ENCODE measurements around the gene KIF27.
A peak's percentile ranks its signal among the peaks of the same experiment; 100 is the strongest.
"Not testable (repeated sequence)": the region's sequence is repeated elsewhere in the genome, so short reads cannot be mapped to it uniquely, and the experiment has no call there.

Gene KIF27, protein sequence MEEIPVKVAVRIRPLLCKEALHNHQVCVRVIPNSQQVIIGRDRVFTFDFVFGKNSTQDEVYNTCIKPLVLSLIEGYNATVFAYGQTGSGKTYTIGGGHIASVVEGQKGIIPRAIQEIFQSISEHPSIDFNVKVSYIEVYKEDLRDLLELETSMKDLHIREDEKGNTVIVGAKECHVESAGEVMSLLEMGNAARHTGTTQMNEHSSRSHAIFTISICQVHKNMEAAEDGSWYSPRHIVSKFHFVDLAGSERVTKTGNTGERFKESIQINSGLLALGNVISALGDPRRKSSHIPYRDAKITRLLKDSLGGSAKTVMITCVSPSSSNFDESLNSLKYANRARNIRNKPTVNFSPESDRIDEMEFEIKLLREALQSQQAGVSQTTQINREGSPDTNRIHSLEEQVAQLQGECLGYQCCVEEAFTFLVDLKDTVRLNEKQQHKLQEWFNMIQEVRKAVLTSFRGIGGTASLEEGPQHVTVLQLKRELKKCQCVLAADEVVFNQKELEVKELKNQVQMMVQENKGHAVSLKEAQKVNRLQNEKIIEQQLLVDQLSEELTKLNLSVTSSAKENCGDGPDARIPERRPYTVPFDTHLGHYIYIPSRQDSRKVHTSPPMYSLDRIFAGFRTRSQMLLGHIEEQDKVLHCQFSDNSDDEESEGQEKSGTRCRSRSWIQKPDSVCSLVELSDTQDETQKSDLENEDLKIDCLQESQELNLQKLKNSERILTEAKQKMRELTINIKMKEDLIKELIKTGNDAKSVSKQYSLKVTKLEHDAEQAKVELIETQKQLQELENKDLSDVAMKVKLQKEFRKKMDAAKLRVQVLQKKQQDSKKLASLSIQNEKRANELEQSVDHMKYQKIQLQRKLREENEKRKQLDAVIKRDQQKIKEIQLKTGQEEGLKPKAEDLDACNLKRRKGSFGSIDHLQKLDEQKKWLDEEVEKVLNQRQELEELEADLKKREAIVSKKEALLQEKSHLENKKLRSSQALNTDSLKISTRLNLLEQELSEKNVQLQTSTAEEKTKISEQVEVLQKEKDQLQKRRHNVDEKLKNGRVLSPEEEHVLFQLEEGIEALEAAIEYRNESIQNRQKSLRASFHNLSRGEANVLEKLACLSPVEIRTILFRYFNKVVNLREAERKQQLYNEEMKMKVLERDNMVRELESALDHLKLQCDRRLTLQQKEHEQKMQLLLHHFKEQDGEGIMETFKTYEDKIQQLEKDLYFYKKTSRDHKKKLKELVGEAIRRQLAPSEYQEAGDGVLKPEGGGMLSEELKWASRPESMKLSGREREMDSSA (N-terminal part only)

DNA sequence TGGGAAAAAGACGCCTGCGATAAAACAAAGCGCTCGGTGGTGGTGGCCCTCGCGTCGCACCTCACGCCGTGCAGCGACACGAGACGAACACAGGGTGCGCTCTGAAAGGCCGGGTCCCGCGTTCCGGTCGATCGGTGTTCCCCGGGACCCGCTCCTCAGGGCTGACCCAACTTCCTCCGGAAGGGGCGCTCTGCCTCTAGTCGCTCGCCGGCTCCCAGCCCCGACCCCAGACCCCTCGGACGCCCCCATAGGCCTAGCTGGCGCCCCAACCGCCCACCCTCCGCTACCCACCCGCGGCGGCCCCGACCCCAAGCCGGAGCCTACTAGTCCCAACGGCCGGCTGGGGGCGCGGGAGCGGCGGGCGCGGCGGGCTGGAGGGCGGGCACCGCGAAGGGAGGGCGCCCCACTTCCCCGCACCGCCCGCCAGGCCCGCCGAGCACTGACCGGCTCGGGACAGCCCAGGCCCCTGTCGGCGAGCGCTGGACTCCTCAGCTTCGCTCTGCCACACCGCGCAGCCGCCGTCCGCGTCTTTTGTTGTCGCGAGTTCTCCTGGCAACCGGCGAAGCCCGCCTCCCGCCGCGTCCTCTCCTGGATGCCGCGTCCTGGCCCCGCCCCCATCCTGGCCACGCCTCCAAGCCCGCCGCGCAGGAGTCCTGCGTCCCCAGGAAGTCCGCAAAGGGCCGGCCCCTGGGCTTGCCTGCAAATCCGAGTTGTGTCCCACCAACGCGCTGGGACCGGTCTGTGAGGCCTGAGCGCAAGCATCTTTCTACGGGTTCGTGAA is at the start of gene KIF27:
TSS of gene KIF27 (minus strand) at position 506 of the 781 bp plus-strand sequence. CDS start 5,841 bp downstream, outside the sequence.
- peak; percentile 98 for DNase-seq (ENCODE audit: low read depth, low spot score)

DNA sequence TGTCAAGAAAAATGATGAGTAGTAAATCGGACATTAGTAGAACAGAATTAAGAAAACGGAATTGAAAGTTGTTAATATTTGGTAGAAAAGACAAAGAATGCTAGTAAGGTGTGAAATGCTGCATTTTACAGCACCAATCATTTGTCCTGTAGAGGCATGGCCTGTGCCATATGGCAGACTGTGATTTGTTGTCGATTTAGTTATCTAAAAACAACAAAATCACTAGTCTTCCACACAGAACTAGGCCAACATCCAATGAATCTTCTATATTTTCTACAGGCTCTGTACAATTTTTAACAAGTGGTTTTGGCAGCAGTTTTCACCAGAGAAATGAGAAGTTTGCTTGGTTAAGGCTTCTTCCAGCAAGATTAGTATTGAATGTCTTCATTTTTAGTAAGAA is 48.4 kb upstream of the KIF27 start:
- no peak for DNase-seq (ENCODE audit: low read depth, low spot score)

DNA sequence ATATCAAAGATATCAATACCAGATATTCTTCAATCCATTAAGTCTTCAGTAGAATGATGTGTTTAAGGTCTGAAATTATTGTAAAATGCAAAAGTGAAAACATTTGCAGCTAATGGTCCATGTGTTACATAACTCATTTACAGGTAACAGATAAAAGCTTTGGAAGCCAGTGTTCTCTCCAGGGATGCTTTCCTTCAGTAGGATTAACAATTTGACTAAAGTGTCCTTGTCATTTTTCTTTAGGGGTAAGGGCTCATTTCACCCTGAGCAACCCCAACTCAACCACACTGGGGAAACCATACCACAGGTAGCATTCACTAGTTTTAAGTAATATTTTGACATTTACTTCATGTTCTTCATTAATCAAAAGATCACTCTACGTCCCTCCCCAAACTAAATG is 45.8 kb upstream of the KIF27 start:
- no peak for DNase-seq (ENCODE audit: low read depth, low spot score)

DNA sequence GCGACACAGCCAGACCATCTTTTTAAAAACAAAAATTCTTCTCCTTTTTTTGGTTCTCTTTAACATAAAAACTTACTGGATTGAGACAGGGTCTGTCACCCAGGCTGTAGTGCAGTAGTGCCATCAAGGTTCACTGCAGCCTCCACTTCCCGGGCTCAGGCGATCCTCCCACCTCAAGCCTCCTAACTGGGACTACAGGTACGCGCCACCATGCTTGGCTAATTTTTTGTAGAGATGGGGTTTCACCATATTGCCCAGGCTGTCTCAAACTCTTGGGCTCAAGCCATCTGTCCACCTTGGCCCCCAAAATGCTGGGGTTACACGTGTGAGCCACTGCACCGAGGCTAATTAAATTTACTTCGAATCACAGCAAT is 45.0 kb upstream of the KIF27 start:
- no peak for DNase-seq (ENCODE audit: low read depth, low spot score)

DNA sequence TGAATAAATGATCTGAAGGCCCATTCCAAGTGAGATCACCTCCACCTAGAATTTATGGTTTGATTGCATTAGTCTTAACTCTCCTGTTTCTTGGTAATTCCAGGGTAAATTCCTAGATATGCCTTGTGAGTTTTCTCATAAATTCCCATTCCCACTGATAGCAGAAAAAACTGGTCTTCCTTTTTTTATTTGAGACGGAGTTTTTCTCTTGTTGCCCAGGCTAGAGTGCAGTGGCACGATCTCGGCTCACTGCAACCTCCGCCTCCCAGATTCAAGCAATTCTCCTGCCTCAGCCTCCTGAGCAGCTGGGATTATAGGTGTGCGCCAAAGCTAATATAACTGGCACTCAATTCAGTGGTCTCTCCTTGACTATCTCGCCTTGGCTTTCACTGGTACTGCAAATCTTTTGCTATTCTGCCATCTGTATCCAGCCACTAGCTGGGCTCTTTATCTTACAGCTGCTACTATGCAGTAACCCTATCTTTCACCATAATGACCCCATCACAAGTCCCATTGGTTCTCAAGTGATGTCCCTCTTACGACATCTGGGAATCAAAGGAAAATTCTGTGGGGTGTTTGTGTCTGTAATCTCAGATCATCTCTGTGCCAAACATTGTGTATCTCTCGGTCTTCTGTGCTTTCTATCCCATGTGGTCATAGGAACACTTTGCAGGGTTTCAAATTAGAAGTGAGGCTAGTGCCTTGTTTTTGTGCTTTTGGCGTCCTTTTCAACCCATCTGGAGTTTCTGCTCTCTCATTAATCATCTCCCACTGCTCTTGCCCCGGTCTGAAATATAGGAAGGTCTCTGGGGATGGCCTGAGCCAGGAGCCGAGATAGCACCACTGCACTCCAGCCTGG is 44.3 kb upstream of the KIF27 start:
- DNase-seq (ENCODE audit: low read depth, low spot score): peak; percentile 34

DNA sequence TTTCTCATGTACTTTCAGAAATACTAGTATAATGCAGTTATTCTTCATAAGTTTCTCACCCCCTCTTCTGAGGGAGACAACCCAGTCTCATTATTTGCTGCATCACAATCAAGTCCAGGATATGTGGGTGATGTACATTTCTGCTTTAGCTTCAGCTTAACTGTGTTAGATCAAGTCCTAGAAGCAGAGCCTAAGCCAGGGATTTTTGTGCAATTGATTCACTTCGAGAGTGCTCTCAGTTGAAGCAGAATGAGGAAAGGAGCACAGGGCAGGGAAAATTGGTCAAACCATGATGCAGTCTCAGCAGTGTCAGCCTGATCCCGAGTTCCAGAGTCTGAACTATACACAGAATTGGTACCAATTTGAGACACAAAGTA is 43.7 kb upstream of the KIF27 start:
- DNase-seq (ENCODE audit: low read depth, low spot score): no peak

DNA sequence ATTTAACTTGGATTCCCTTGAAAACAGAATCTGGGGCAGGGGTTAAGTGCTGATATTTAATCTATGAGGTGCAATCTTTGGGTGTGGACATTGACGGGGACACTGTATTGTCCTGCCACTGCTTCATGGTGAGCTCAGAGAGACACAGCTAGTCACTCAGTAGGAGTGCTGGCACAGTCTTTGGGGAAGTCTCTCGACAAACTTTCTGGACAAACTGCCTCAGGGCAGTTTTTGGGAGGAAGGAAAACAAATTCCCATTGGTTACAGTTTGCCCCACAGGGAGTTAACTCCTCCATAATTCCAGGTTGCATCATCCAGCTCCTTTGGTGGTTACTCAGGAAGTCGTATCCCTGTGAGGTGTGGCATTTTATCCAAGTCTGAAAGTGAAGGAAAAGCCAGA is 40.9 kb upstream of the KIF27 start:
- peak; percentile 60 for DNase-seq (ENCODE audit: low read depth, low spot score)

DNA sequence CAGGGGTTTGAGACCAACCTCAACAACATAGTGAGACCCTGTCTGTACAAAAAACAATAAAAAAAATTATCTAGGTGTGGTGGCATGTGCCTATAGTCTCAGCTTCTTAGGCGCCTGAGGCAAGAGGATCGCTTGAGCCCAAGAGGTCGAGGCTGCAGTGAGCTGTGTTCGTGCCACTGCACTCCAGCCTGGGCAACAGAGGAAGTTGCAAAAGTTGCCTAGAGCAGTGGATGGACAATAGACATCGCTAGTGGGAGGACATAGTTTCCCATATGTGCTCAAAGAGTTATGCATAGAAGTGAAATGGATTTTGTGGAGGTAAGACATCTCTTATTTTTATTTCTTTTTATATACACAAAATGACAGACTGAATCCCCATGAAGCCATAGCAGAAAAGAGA is 39.8 kb upstream of the KIF27 start:
- DNase-seq (ENCODE audit: low read depth, low spot score): no peak

DNA sequence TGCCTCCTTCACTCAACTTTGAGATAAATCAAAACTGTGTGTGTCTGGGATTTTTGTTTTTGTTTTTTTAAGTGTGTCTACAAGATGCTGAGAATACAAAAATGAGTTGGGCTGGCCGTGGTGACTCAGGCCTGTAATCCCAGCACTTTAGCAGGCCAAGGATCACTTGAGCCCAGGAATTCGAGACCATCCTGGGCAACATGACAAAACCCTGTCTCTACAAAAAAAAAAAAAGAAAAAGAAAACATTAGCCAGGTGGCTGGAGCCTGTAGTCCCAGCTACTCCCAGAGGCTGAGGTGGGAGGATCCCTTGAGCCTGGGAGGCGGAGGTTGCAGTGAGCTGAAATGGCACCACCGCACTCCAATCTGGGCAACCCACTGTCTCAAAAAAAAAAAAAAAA is 37.8 kb upstream of the KIF27 start:
- peak; percentile 56 for DNase-seq (ENCODE audit: low read depth, low spot score)

DNA sequence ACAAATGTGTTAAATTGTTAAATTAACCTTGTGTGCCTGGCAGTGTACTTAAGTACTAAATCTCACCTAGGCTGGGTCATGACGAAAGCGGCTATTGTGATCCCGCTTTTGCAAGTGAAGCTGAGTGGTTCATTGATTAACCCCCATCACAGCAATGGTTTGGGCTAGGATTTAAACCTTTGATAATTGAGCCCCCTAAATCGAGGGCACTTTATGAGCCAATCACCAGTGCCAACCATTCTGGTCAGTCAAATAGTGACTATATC is 35.9 kb upstream of the KIF27 start:
- no peak for DNase-seq (ENCODE audit: low read depth, low spot score)

DNA sequence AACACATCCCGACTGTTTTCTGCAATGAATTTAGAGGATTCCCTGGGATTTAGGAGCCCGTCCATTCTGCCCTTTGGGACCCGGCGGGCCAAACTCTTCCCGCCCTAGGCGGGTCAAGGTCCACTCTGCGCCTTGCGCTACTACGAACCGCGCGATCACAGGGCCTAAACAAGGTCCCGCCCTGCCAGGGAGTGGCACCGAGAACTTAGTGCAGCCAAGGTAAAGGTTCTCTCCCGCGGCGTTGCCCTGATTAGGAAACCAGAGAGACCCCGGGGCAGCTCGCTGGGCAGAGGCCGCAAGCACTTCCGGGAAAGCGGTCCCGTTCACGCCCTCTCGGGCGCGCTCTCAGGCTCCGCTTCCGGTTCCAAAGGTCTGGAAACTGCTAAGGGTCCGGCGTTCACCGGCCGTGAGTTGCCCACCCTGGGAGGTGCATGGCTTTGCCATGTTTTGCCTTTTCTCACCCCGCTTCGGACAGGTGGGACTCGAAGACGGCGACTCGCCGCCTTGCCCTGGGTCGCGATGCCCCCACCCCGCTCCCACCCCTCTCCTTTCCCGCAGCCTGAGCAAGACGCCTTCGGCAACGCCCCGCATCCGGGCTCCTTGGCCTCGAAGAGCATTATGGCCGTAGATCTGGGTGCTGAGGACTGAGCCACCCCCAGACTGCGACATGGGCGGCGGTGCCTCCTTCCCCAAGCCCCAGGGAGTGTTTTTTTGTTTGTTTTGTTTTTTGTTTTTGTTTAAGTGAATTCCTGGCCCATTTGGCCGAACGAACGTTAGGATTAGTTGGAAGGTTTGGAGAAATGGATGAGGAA is 35.4 kb upstream of the KIF27 start:
- peak; percentile 84 for DNase-seq (ENCODE audit: low read depth, low spot score)

DNA sequence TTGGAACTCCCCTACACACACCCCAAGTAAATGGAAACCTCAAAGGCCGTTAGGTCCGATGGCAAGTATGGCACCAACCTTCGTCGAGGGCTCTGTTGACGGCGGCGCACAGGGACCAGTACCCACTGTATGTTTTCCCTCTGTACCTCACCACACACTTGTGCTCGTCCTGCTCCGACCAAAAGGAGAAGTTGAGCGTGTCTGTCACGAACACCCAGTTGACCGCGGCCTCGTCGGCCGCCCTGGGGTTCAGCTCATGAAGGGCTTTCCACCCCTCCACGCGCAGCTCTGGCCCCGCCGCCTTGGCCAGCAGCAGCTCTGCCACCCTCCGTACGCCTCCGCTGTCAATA is 34.8 kb upstream of the KIF27 start:
- no peak for DNase-seq (ENCODE audit: low read depth, low spot score)

DNA sequence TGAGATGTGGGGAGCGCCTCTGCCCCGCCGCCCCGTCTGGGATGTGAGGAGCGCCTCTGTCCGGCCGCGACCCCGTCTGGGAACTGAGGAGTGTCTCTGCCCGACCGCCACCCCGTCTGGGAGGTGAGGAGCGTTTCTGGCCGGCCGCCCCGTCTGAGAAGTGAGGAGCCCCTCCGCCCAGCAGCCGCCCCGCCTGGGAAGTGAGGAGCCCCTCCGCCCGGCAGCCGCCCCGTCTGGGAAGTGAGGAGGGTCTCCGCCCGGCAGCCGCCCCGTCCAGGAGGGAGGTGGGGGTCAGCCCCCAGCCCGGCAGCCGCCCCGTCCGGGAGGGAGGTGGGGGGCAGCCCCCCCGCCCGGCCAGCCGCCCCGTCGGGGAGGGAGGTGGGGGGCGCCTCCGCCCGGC is 26.9 kb upstream of the KIF27 start:
- DNase-seq (ENCODE audit: low read depth, low spot score): not testable (repeated sequence)

DNA sequence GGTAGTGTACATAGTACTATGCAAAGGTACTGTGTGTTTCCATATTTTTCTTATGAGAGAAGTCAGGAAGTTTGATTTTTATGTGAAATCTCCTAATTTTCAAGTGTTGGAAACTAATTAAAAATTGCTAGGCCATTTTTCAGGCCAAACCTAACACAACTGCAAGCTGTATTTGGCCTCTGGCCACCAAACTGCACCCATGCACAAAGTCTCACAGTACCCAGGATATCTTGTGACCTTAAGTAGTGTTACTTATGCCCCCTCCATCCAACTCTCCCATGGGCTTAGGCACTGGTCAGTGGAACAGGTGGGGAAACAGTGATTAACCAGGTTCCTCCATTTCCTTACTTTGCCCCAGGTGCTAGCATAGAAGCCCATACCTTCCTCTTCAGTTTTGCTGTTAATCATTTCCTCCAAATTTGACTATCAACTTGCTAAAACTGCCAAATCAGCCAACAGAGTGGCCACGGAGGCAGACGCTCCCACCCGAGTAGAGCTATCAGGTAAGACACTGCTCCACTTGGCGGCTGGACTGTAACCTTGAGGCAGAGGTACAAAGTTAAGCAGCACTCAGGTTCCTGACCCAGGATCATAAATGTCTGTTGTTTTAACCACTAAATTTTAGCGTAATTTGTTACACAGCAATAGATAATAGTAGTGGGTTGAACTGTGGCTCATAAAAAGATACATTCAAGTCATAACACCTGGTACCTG is 19.5 kb upstream of the KIF27 start:
- no peak for DNase-seq (ENCODE audit: low read depth, low spot score)

DNA sequence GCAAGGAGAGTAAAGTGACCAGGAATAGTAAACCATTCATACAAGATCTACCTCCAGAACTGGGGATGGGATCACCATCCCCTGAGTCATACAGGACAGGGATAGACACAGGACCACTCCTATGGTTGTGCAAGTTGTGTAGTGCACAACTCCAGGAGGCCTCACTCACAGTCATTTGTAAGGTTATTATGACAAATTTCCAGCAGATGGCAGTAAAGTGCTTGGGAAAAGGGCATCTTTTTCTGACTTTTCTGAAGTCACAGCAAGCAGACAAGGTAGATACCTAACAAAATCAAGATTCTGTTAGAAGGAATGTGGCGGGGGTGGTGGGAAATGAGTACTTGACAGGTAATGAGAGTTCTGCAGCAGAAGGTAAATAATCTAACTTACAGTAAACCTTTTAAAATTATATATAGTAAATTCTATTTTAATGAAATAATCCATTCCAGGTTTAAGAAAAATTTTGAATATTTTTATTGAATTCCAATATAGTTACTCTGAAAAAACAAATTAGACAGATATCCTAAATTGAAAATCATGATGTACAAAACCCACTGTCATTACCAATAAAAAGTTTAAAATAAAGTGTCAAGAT is 16.7 kb upstream of the KIF27 start:
- peak; percentile 57 for DNase-seq (ENCODE audit: low read depth, low spot score)

DNA sequence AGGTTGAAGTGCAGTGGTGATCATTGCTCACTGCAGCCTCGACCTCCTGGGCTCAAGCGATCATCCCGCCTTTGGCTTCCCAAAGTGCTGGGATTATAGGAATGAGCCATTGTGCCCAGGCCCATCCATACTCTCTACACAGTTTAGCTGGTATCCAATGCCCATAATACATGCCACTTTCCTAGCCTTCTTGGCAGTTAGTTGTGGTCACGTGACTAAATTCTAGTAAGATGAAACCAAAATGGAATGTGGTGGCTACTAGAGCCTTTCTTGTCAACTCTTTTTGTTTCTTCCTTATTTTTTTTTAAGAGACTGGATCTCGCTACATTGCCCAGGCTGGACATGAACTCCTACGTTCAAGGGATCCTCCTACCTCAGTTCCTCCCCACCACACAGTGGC is 15.3 kb upstream of the KIF27 start:
- no peak for DNase-seq (ENCODE audit: low read depth, low spot score)

DNA sequence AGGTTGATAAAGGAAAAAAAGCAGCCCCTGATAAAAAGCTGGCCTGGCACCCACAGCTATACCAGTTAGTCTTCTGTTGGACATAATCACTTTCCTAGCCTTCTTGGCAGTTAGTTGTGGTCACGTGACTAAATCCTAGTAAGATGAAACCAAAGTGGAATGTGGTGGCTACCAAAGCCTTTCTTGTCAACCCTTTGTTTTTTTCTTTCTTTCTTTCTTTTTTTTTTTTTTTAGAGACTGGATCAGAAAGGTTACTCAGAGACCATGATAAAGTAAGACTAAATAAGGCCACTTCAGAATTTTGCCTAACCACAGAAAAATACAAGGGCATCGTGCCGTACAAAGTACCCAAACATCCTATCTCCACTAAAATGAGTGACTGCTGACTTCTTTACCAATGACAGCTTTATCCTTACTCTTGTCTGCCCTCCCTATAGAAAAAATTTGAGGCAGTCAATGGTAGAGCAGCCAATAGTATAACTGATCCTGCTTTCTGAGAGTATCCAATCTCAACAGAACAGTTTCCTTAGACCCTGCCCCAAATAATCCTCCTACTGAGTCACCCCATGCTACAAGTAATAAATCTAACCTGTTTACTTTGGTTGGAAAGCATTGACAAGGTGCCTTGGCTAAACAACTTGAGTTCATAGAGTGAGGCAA is 14.2 kb upstream of the KIF27 start:
- no peak for DNase-seq (ENCODE audit: low read depth, low spot score)

DNA sequence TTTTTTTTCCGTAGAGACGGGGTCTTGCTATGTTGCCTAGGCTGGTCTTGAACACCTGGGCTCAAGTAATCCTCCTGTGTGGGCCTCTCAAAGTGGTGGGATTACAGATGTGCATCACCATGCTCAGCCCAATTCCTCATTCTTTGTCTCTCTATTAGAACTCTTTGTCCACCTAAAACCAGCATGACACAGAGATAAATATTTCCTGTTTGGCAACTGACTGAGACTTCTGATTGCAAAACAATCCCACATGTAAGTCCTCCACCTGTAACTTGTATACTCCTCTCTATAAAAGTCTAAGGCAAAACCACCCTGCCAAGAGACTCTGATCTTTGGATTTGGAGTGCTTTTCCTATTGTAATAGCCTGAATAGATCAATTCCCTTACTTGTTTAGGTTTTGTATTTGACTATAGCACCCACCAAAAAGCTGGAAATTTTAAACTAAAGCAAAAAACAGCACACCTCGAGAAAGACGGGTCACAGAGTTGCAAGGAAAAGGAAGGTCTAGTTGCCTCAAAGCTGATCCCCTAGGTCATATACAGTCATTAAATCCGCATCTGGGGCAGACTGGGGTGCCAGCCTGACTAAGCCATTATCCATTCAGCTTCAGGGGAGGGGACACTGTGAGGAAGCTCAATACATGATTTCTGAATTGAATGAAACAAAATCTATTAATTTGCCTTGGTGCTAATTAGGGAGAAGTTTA is 13.5 kb upstream of the KIF27 start:
- no peak for DNase-seq (ENCODE audit: low read depth, low spot score)
